Hepatocyte (in vitro differentiated cells): ENCODE results near the gene PXN. TPM values are rescaled to one million over a fixed set of nuclear protein-coding genes. Genes with fewer than 3 reads are reported as not detected.

Experiments
- DNase-seq: peaks from one replicate; pipeline ENCODE4 v3.0.0-alpha.2; 2016; ENCODE audit warnings: low spot score
- H2AFZ ChIP-seq: fragments of 200-600 bp; sonication (generic); 2 replicates; pipeline ENCODE4 v1.6.0; 2016; ENCODE audit warnings: antibody characterized with exemption, mild to moderate bottlenecking
- H3K27ac ChIP-seq: fragments of 200-600 bp; sonication (generic); 2 replicates; pipeline ENCODE4 v1.5.1; 2016; ENCODE audit warnings: mild to moderate bottlenecking
- H3K27me3 ChIP-seq: fragments of 200-600 bp; sonication (generic); 2 replicates; pipeline ENCODE4 v1.6.1; 2016
- H3K36me3 ChIP-seq: fragments of 200-600 bp; sonication (generic); replicated peaks from 2 replicates; pipeline ENCODE4 v1.5.1; 2016; ENCODE audit warnings: low read depth; ENCODE audit not compliant: insufficient read depth
- H3K4me1 ChIP-seq: fragments of 200-600 bp; sonication (generic); 2 replicates; pipeline ENCODE4 v1.5.1; 2016; ENCODE audit warnings: mild to moderate bottlenecking, moderate library complexity; ENCODE audit not compliant: insufficient read depth
- H3K4me2 ChIP-seq: fragments of 200-600 bp; sonication (generic); 2 replicates; pipeline ENCODE4 v1.6.0; 2016
- H3K4me3 ChIP-seq: fragments of 200-600 bp; sonication (generic); 2 replicates; pipeline ENCODE4 v1.5.1; 2016; ENCODE audit warnings: mild to moderate bottlenecking
- H3K79me2 ChIP-seq: fragments of 200-600 bp; sonication (generic); 2 replicates; pipeline ENCODE4 v1.6.0; 2017; ENCODE audit warnings: mild to moderate bottlenecking
- H3K9me2 ChIP-seq: fragments of 200-600 bp; sonication (generic); replicated peaks from 2 replicates; pipeline ENCODE4 v1.6.0; 2017; ENCODE audit warnings: mild to moderate bottlenecking; ENCODE audit not compliant: insufficient read depth
- H3K9me3 ChIP-seq: fragments of 200-600 bp; sonication (generic); 2 replicates; pipeline ENCODE4 v1.5.1; 2016; ENCODE audit warnings: low read depth, mild to moderate bottlenecking
- H4K20me1 ChIP-seq: fragments of 200-600 bp; sonication (generic); 2 replicates; pipeline ENCODE4 v1.6.0; 2016; ENCODE audit warnings: mild to moderate bottlenecking; ENCODE audit not compliant: insufficient read depth, poor library complexity, severe bottlenecking
- EZH2 ChIP-seq: fragments of 200-600 bp; sonication (generic); IDR thresholded peaks from 2 replicates; pipeline ENCODE4 v1.6.1; 2016; ENCODE audit warnings: antibody characterized with exemption, mild to moderate bottlenecking, borderline replicate concordance
- EZH2phosphoT487 ChIP-seq: fragments of 200-600 bp; sonication (generic); IDR thresholded peaks from one replicate; pipeline ENCODE4 v1.6.1; 2018; ENCODE audit warnings: antibody characterized with exemption, mild to moderate bottlenecking, low read depth, moderate library complexity; ENCODE audit not compliant: unreplicated experiment, severe bottlenecking
- WGBS: methylation state at CpG from one replicate; pipeline ENCODE4 v1.1.6; 2016; ENCODE audit warnings: low lambda C conversion rate; ENCODE audit errors: missing lambda C conversion rate; 5-methylcytosine and 5-hydroxymethylcytosine counted together
- polyA plus RNA-seq: library from polyadenylated mRNA; unstranded; fragments of >200 nt; fragmentation: Nextera tagmentation; extraction: Ambion mirVana; gene quantifications from 2 replicates; pipeline ENCODE4 v1.2.1, GENCODE V29; 2016
- total RNA-seq: library from RNA; depleted of rRNA; stranded (reverse); fragments of >200 nt; gene quantifications from 2 replicates; pipeline ENCODE4 v1.2.3, GENCODE V29; 2014
- TF ChIP-seq, protein P1 (sequence below): fragments of 200-600 bp; sonication (generic); IDR thresholded peaks from 2 replicates; pipeline ENCODE4 v1.5.1; 2016; ENCODE audit warnings: antibody characterized with exemption, mild to moderate bottlenecking; ENCODE audit not compliant: poor library complexity

Gene PXN
- total and polyA plus RNA-seq, 2 experiments from 2014 or later, result 26.7 to 61.7 TPM

- no peak for TF ChIP-seq EZH2phosphoT487
- TF ChIP-seq, protein P1, sequence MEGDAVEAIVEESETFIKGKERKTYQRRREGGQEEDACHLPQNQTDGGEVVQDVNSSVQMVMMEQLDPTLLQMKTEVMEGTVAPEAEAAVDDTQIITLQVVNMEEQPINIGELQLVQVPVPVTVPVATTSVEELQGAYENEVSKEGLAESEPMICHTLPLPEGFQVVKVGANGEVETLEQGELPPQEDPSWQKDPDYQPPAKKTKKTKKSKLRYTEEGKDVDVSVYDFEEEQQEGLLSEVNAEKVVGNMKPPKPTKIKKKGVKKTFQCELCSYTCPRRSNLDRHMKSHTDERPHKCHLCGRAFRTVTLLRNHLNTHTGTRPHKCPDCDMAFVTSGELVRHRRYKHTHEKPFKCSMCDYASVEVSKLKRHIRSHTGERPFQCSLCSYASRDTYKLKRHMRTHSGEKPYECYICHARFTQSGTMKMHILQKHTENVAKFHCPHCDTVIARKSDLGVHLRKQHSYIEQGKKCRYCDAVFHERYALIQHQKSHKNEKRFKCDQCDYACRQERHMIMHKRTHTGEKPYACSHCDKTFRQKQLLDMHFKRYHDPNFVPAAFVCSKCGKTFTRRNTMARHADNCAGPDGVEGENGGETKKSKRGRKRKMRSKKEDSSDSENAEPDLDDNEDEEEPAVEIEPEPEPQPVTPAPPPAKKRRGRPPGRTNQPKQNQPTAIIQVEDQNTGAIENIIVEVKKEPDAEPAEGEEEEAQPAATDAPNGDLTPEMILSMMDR, result no peak
- no peak for TF ChIP-seq EZH2
- no peak overlapping the region for H3K4me3 ChIP-seq
- H3K9me3 ChIP-seq, result no peaks in the 10 kb centered on the region
- H3K79me2 ChIP-seq, result no peaks in the 10 kb centered on the region
- H3K27ac ChIP-seq, result no peak overlapping the region
- 89% methylated on average over 11 of the region's 12 CpGs for WGBS
- DNase-seq, result no peak
- H4K20me1 ChIP-seq, result no peaks in the 10 kb centered on the region
- no peaks in the 10 kb centered on the region for H3K4me1 ChIP-seq
- no peak overlapping the region for H3K4me2 ChIP-seq
- no peak overlapping the region for H2AFZ ChIP-seq
- no peaks in the 10 kb centered on the region for H3K27me3 ChIP-seq
- no peaks in the 10 kb centered on the region for H3K9me2 ChIP-seq
- no peaks in the 10 kb centered on the region for H3K36me3 ChIP-seq
Measured at GRCh38 chr12:120287491-120287890, 22.0 kb upstream of the PXN start.

DNA sequence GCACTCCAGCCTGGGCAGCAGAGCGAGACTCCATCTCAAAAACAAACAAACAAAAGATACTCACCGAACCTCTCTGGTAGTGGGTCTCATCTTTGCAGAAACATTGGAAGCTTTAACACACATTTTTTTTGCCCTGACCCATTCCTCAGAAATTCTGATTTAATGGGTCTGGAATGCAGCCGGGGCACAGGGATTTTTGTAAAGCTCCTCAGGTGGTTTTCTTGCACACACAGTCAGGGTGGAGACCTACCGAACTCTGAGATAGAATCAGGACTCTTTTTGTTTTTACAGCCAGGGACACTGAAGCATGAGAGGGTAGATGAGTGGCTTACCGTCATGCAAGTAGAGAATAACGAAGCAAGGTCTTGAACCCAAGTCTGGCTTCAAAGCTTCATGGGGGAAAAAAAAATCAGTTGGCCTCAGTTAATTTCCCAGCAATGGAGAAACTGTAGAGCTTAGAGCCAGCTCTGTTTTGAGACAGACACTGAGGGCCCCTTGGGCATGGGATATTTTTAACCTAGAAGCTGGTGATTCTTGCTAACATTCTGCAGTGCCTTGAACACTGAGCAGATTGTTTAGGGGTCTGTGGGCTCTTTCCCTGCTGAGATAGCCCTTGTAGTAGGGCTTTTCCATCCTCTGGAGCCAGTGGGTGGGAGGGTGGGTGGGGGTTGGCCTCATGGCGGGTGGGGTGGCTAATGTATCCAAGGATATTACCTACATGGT is 21.4 kb upstream of the PXN start:
- H2AFZ ChIP-seq, result no peak overlapping the region

DNA sequence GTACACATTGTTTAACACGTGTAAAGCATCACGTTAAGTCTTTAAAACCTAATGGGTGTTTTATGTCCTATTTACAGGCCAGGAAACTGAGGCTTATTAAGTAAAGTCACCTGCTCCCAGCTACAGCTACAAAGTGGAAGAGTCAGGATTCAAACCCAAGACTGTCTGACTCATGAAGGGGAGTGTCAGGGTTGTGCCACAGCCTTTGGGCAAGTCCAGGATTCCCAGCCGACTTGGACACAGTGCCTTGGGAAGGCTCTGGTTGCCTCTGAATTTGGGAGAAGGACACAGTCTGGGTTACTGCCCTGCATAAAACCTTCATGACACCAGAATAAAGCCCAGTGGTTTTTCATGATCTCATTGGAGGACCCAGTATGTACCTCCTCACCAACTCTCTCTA is 18.9 kb upstream of the PXN start:
- TF ChIP-seq, protein P1, result no peak
- TF ChIP-seq EZH2, result no peak
- TF ChIP-seq EZH2phosphoT487, result no peak
- no peaks in the 10 kb centered on the region for H4K20me1 ChIP-seq
- H3K79me2 ChIP-seq, result no peaks in the 10 kb centered on the region
- no peak overlapping the region for H2AFZ ChIP-seq
- no peak overlapping the region for H3K4me3 ChIP-seq
- no peak overlapping the region for H3K4me2 ChIP-seq
- no peaks in the 10 kb centered on the region for H3K36me3 ChIP-seq
- no peak for DNase-seq
- H3K4me1 ChIP-seq, result no peaks in the 10 kb centered on the region
- H3K27me3 ChIP-seq, result no peaks in the 10 kb centered on the region
- H3K9me2 ChIP-seq, result no peaks in the 10 kb centered on the region
- no peak overlapping the region for H3K27ac ChIP-seq
- 83% methylated on average over 3 of the region's 3 CpGs for WGBS
- H3K9me3 ChIP-seq, result no peaks in the 10 kb centered on the region

More for the DNA sequence above, 21.4 kb upstream of the PXN start:
- H3K9me2 ChIP-seq, result no peaks in the 10 kb centered on the region
- no peaks in the 10 kb centered on the region for H3K36me3 ChIP-seq
- H3K79me2 ChIP-seq, result no peaks in the 10 kb centered on the region
- DNase-seq, result no peak
- no peak overlapping the region for H3K4me3 ChIP-seq
- no peak overlapping the region for H3K4me2 ChIP-seq
- no peak overlapping the region for H3K27ac ChIP-seq
- H3K9me3 ChIP-seq, result no peaks in the 10 kb centered on the region
- WGBS, result 64% methylated on average over 7 of the region's 7 CpGs
- no peaks in the 10 kb centered on the region for H3K27me3 ChIP-seq
- H4K20me1 ChIP-seq, result no peaks in the 10 kb centered on the region
- H3K4me1 ChIP-seq, result no peaks in the 10 kb centered on the region
- TF ChIP-seq, protein P1, result no peak
- TF ChIP-seq EZH2 (no peak), EZH2phosphoT487 (no peak)
